ENCODE measurements around the gene GRK4.

GRK4 gene

DNA sequence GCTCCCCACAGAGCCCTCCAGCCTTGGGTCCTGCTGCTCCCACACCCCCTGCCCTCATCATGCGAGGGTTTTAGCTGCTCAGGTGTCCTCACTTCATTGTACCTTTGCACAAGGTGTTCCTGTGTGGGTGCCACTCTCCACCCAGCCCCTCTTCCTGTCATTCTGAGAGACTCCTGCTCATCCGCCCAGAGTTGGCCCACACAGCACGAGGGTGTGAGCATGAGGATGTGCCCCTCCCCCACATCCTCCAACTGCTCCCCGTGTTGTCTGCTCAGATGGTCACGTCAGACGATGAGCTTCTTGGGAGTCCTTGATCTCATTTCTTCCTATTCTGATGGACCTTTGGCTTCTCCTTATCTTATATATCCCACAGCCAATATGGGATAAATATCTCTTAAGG is 57.8 kb downstream of the GRK4 start:
- Histone ChIP-seq H3K4me1 (ENCODE audit: insufficient read depth, low read length, poor library complexity, severe bottlenecking) (no peaks in the 10 kb centered on the region), H3F3A (ENCODE audit: low read depth) (no peaks in the 10 kb centered on the region), H3K9me3 (ENCODE audit: insufficient read depth, low read depth, low read length) (no peaks in the 10 kb centered on the region), H3K27me3 (ENCODE audit: insufficient read depth, low read length, poor library complexity, severe bottlenecking) (no peaks in the 10 kb centered on the region), H3K9ac (ENCODE audit: low read depth, low read length, poor library complexity, severe bottlenecking) (no peak overlapping the region), H3K9me2 (replicated peaks; ENCODE audit: low read depth, low read length) (no peaks in the 10 kb centered on the region), H3K36me3 (ENCODE audit: insufficient read depth, low read length) (no peaks in the 10 kb centered on the region), H3K4me3 (ENCODE audit: low read length, poor library complexity, severe bottlenecking) (no peak overlapping the region), H2AFZ (ENCODE audit: low read length) (no peak overlapping the region), H3K79me2 (ENCODE audit: insufficient read depth, low read length) (no peaks in the 10 kb centered on the region), H3K4me2 (ENCODE audit: low read depth, low read length, poor library complexity, severe bottlenecking) (no peak overlapping the region), H4K20me1 (ENCODE audit: insufficient read depth, low read length, poor library complexity, severe bottlenecking) (no peaks in the 10 kb centered on the region)
- no peak for TF ChIP-seq CTCF (conservative IDR thresholded peaks at IDR 0.05; ENCODE audit: low read length)
- TF ChIP-seq EZH2phosphoT487 (IDR thresholded peaks at IDR 0.05; ENCODE audit: borderline replicate concordance): no peak

DNA sequence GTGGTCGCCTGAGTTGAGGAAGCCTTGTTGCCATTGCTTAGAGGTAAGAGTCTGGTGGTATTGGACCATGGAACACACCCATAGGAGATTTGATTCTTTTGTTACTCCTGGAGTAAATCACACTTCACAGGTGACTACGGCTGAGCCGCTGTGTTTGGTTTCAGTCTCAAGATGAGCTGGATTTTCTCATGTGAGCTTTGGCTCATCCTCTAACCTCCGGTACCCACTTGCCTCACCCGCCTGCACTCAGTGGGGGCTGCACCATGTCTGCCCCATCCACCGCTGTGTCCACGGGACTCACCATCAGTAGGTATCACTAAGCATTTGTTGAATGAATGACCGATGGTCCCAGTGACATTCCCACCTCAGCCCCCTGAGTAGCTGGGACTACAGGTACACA is 58.3 kb downstream of the GRK4 start:
- no peaks in the 10 kb centered on the region for H4K20me1 ChIP-seq (ENCODE audit: insufficient read depth, low read length, poor library complexity, severe bottlenecking)
- H3F3A ChIP-seq (ENCODE audit: low read depth): no peaks in the 10 kb centered on the region
- no peak overlapping the region for H3K9ac ChIP-seq (ENCODE audit: low read depth, low read length, poor library complexity, severe bottlenecking)
- H3K79me2 ChIP-seq (ENCODE audit: insufficient read depth, low read length): no peaks in the 10 kb centered on the region
- no peaks in the 10 kb centered on the region for H3K9me2 ChIP-seq (replicated peaks; ENCODE audit: low read depth, low read length)
- no peaks in the 10 kb centered on the region for H3K27me3 ChIP-seq (ENCODE audit: insufficient read depth, low read length, poor library complexity, severe bottlenecking)
- no peak overlapping the region for H3K4me3 ChIP-seq (ENCODE audit: low read length, poor library complexity, severe bottlenecking)
- TF ChIP-seq EZH2phosphoT487 (IDR thresholded peaks at IDR 0.05; ENCODE audit: borderline replicate concordance) (no peak), CTCF (conservative IDR thresholded peaks at IDR 0.05; ENCODE audit: low read length) (no peak)
- H3K4me1 ChIP-seq (ENCODE audit: insufficient read depth, low read length, poor library complexity, severe bottlenecking): no peaks in the 10 kb centered on the region
- H3K36me3 ChIP-seq (ENCODE audit: insufficient read depth, low read length): no peaks in the 10 kb centered on the region
- no peak overlapping the region for H2AFZ ChIP-seq (ENCODE audit: low read length)
- H3K9me3 ChIP-seq (ENCODE audit: insufficient read depth, low read depth, low read length): no peaks in the 10 kb centered on the region
- H3K4me2 ChIP-seq (ENCODE audit: low read depth, low read length, poor library complexity, severe bottlenecking): no peak overlapping the region

DNA sequence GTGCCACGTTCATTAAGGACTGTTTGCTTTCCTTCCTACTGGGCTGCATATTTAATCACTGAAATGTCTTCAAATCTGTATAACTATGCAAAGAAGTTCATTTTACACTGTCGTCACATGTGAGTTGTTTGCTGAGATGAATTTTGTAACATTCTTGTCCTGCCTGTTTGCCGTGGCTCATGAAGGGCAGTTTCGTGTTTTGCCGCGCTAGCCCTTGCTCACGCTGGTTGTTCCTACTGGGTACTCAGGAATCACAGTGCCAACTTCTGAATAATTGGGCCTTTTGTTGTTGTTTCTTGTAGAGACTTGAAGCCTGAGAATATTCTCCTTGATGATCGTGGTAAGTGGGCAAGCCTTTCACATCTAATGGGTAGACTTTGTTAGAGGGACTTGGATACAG is 58.7 kb downstream of the GRK4 start:
- no peaks in the 10 kb centered on the region for H3F3A ChIP-seq (ENCODE audit: low read depth)
- no peak overlapping the region for H2AFZ ChIP-seq (ENCODE audit: low read length)
- H3K9me3 ChIP-seq (ENCODE audit: insufficient read depth, low read depth, low read length): no peaks in the 10 kb centered on the region
- no peak overlapping the region for H3K9ac ChIP-seq (ENCODE audit: low read depth, low read length, poor library complexity, severe bottlenecking)
- H3K4me2 ChIP-seq (ENCODE audit: low read depth, low read length, poor library complexity, severe bottlenecking): no peak overlapping the region
- H3K27me3 ChIP-seq (ENCODE audit: insufficient read depth, low read length, poor library complexity, severe bottlenecking): no peaks in the 10 kb centered on the region
- no peaks in the 10 kb centered on the region for H3K4me1 ChIP-seq (ENCODE audit: insufficient read depth, low read length, poor library complexity, severe bottlenecking)
- H3K36me3 ChIP-seq (ENCODE audit: insufficient read depth, low read length): no peaks in the 10 kb centered on the region
- no peaks in the 10 kb centered on the region for H3K79me2 ChIP-seq (ENCODE audit: insufficient read depth, low read length)
- no peaks in the 10 kb centered on the region for H3K9me2 ChIP-seq (replicated peaks; ENCODE audit: low read depth, low read length)
- H3K4me3 ChIP-seq (ENCODE audit: low read length, poor library complexity, severe bottlenecking): no peak overlapping the region
- H4K20me1 ChIP-seq (ENCODE audit: insufficient read depth, low read length, poor library complexity, severe bottlenecking): no peaks in the 10 kb centered on the region
- TF ChIP-seq EZH2phosphoT487 (IDR thresholded peaks at IDR 0.05; ENCODE audit: borderline replicate concordance) (no peak), CTCF (conservative IDR thresholded peaks at IDR 0.05; ENCODE audit: low read length) (no peak)

Data from Loucy (cell line).